Esophagus muscularis mucosa (tissue), 4 donors: Measurements from ENCODE around the gene KIF3A. TPM values are rescaled to one million over a fixed set of nuclear protein-coding genes. Genes with fewer than 3 reads are reported as not detected.
A peak's percentile ranks its signal among the peaks of the same experiment; 100 is the strongest.

Source experiments
- DNase-seq: peaks from one replicate; pipeline ENCODE4 v3.0.0-alpha.2; 2017; ENCODE audit errors: extremely low spot score
- H3K27ac ChIP-seq, 4 donors: fragments of 200-600 bp; sonication (generic); replicated peaks in 1 of 4; 1 replicate in 3 of 4; 2 replicates in 1 of 4; pipeline ENCODE4 v1.5.1; 2016 to 2019; ENCODE audit warnings: mild to moderate bottlenecking in 1 of 4
- H3K27me3 ChIP-seq, 4 donors: fragments of 200-600 bp; sonication (generic); one replicate each; pipeline versions ENCODE4 v1.5.1 to v1.6.0; 2016 to 2019
- H3K36me3 ChIP-seq, 4 donors: fragments of 200-600 bp; sonication (generic); one replicate each; pipeline ENCODE4 v1.5.1; 2016 to 2019
- H3K4me1 ChIP-seq, 4 donors: fragments of 200-600 bp; sonication (generic); one replicate each; pipeline ENCODE4 v1.5.1; 2016 to 2019
- H3K4me3 ChIP-seq, 4 donors: fragments of 200-600 bp; sonication (generic); 1 replicate in 2 of 4; 2 replicates in 2 of 4; pipeline ENCODE4 v1.5.1; 2016 to 2019; ENCODE audit warnings: mild to moderate bottlenecking in 4 of 4, moderate library complexity in 1 of 4
- H3K9me3 ChIP-seq, 4 donors: fragments of 200-600 bp; sonication (generic); 1 replicate in 3 of 4; 2 replicates in 1 of 4; pipeline ENCODE4 v1.5.1; 2016 to 2019
- EP300 ChIP-seq: sonication (generic); formaldehyde crosslinking; IDR thresholded peaks from one replicate; pipeline ENCODE4 v1.6.1; 2017; ENCODE audit warnings: antibody characterized with exemption
- POLR2A ChIP-seq: fragments of 450-650 bp; IDR thresholded peaks from one replicate; pipeline ENCODE4 v1.6.1; 2017; ENCODE audit warnings: antibody characterized with exemption, moderate library complexity, mild to moderate bottlenecking, low read depth
- POLR2AphosphoS5 ChIP-seq, 2 donors: sonication (generic); formaldehyde crosslinking; IDR thresholded peaks; one replicate each; pipeline ENCODE4 v1.6.1; 2017; ENCODE audit warnings: antibody characterized with exemption in 2 of 2
- WGBS: methylation state at CpG from one replicate; pipeline ENCODE4 v1.1.5; 2018; 5-methylcytosine and 5-hydroxymethylcytosine counted together
- intact Hi-C: fragments of 100-400 bp; cut with DNase I; formaldehyde crosslinking; loops from one replicate; pipeline ENCODE4 v1.15.1; 2023
- total RNA-seq, 4 donors: library from RNA; depleted of rRNA; stranded (reverse); fragments of >200 nt; gene quantifications; one replicate each; pipeline versions ENCODE4 v1.1.0 to v1.2.1, GENCODE V29; 2016
- TF ChIP-seq, protein P1 (sequence below), 3 experiments: fragments of 200-600 bp in 2 of 3; fragments of 450-650 bp in 1 of 3; sonication (generic) in 2 of 3; IDR thresholded peaks; one replicate each; pipeline ENCODE4 v1.5.1; 2017 to 2019; ENCODE audit warnings: antibody characterized with exemption in 3 of 3, mild to moderate bottlenecking in 2 of 3, moderate library complexity in 1 of 3

Gene KIF3A
- total RNA-seq, 4 donors from 2014 or later = 5.5 to 9.6 (median 8.3) TPM

DNA sequence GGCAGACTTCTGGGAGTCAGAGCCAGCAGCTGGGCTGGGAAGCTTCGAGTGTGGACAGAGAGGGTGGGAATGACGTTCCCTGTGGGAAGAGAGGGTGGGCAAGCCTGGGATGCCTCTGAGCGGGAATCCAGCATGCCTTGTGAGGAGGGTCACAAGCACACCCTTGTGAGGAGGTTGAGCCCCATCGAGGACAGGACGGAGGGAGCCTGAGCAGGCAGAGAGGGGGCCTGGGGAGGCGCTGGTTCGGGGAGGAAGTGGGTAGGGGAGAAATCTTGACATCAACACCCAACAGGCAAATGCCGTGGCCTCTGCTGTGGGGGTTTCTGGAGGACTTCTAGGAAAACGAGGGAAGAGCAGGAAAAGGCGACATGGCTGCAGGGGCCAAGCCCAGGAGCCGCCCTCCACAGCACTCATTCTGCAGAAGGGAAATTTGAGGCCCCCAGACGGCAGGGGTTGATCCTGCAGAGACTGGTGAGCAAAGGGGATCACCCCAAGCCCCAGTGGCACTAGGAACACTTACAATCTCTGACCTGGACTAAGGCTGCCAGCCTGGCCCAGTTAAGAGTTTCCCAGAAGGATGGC, 80.5 kb downstream of the KIF3A start:
- no peak for DNase-seq
- H3K9me3 ChIP-seq = no peaks in the 10 kb centered on the region
- H3K27me3 ChIP-seq = peaks cover 0 to 60% (median 13%) of the 10 kb centered on the region in 4 donors
- H3K27ac ChIP-seq = no peak overlapping the region
- intact Hi-C loops = no loop called here
- 70% methylated on average over 12 of the region's 12 CpGs for whole genome bisulfite sequencing
- H3K4me3 ChIP-seq = peak overlapping the region; percentile 54 to 64 (median 58)
- TF ChIP-seq POLR2A (no peak), POLR2AphosphoS5 (IDR thresholded peaks at IDR 0.05) (no peak), EP300 (no peak)
- TF ChIP-seq, protein P1, sequence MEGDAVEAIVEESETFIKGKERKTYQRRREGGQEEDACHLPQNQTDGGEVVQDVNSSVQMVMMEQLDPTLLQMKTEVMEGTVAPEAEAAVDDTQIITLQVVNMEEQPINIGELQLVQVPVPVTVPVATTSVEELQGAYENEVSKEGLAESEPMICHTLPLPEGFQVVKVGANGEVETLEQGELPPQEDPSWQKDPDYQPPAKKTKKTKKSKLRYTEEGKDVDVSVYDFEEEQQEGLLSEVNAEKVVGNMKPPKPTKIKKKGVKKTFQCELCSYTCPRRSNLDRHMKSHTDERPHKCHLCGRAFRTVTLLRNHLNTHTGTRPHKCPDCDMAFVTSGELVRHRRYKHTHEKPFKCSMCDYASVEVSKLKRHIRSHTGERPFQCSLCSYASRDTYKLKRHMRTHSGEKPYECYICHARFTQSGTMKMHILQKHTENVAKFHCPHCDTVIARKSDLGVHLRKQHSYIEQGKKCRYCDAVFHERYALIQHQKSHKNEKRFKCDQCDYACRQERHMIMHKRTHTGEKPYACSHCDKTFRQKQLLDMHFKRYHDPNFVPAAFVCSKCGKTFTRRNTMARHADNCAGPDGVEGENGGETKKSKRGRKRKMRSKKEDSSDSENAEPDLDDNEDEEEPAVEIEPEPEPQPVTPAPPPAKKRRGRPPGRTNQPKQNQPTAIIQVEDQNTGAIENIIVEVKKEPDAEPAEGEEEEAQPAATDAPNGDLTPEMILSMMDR (IDR thresholded peaks at IDR 0.05) = no peak
- no peaks in the 10 kb centered on the region for H3K36me3 ChIP-seq
- peaks cover 12 to 18% (median 15%) of the 10 kb centered on the region in 4 donors for H3K4me1 ChIP-seq

DNA sequence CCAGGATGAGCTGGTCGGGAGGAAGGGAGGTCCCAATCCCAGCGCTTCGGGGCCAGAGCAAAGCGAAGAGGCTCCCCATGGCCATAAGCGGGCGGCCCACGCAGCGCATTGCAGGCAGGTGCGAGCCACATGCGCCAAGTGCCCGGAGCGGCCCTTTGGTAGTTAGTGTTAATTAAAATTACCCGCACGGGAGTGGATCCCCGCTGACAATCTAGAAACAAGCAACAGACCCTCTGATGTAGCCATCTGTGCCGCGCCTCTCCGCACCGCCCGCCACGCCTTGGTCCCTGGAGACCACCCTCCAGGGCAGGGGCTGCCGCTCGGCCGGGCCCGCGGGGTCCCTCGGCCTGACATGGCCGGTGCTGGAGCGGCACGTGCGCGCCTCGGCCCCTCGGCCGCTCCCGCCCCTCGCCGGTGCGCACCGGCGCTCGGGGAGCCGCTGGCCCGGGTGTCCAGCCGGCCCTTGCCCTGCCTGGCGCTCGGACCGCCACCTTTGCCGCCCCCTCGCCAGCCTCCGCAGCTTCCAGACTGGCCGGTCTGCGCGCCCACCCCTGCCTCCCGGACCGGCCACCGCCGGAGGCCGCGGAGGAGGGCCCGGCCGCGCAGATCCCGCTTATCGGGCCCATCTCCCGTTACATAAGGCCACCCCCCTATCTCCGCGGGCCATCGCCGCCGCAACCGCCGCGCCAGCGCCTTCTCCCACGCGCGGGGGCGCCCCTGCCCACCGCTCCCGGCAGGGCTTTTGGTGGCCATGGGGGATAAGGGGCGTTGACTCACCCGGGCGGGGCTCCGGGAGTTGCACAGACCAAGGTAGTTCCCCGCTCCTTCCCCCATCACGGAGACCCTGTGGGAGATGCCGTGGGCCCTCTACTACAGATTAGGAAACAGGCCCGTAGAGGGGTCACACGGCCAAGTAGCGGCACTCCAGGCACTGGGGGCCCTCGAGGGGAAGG, 81.2 kb downstream of the KIF3A start:
- Histone ChIP-seq H3K4me1 (peaks cover 12 to 18% (median 15%) of the 10 kb centered on the region in 4 donors), H3K27me3 (peaks cover 0 to 60% (median 13%) of the 10 kb centered on the region in 4 donors), H3K27ac (no peak overlapping the region), H3K36me3 (no peaks in the 10 kb centered on the region), H3K4me3 (peak overlapping the region; percentile 54 to 64 (median 58)), H3K9me3 (no peaks in the 10 kb centered on the region)
- 5% methylated on average over 30 of the region's 92 CpGs for WGBS
- intact Hi-C loops = no loop called here
- TF ChIP-seq EP300 = no peak
- TF ChIP-seq, protein P1 (IDR thresholded peaks at IDR 0.05) = peak in 1 of 3 experiments; percentile 19
- peak; percentile 88 for DNase-seq

DNA sequence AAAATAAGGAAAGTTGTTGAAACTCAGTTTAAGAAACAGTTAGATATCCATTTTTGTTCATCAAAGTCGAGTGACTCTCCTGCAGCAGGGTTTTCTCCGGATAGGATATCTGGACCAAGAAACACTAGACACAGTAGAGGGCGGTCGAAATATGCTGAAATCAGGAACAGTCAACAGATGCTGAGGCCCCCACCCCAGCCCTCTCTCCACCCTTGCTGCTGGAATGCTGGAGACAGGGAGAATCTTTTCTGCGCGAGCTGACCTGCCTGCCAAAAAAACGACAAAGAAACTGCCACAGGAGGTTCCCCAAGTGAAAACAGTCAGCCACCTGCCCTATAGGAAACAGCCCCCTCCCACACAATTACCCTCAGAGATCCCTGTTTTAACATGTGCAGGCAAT, 83.6 kb downstream of the KIF3A start:
- Histone ChIP-seq H3K4me1 (peaks cover 12 to 18% (median 15%) of the 10 kb centered on the region in 4 donors), H3K36me3 (no peaks in the 10 kb centered on the region), H3K4me3 (no peak overlapping the region), H3K27ac (no peak overlapping the region), H3K27me3 (peaks cover 0 to 49% (median 13%) of the 10 kb centered on the region in 4 donors), H3K9me3 (peaks cover 0 to 2% (median 0%) of the 10 kb centered on the region in 4 donors)
- 22% methylated on average over 7 of the region's 7 CpGs for WGBS
- TF ChIP-seq EP300 = no peak
- TF ChIP-seq POLR2A = no peak
- TF ChIP-seq POLR2AphosphoS5 (IDR thresholded peaks at IDR 0.05) = no peak
- TF ChIP-seq, protein P1 (IDR thresholded peaks at IDR 0.05) = no peak
- DNase-seq = peak; percentile 55
- intact Hi-C loops = no loop called here

GRCh38 chr5:132651838-132652469, 85.4 kb downstream of the KIF3A start:
- H3K27ac ChIP-seq = no peak overlapping the region
- H3K9me3 ChIP-seq = peaks cover 0 to 15% (median 0%) of the 10 kb centered on the region in 4 donors
- WGBS = 90% methylated on average over 4 of the region's 4 CpGs
- peaks cover 12 to 16% (median 15%) of the 10 kb centered on the region in 4 donors for H3K4me1 ChIP-seq
- no peak overlapping the region for H3K4me3 ChIP-seq
- TF ChIP-seq POLR2AphosphoS5 (IDR thresholded peaks at IDR 0.05) (no peak), EP300 (no peak), POLR2A (no peak)
- TF ChIP-seq, protein P1 (IDR thresholded peaks at IDR 0.05) = no peak
- DNase-seq = peak; percentile 55
- intact Hi-C loops = no loop called here
- peaks cover 0 to 36% (median 12%) of the 10 kb centered on the region in 4 donors for H3K27me3 ChIP-seq
- no peaks in the 10 kb centered on the region for H3K36me3 ChIP-seq
